ENCODE measurements around the gene ELOVL7.
"Not testable (repeated sequence)": the region's sequence is repeated elsewhere in the genome, so short reads cannot be mapped to it uniquely, and the experiment has no call there.

The ELOVL7 gene

DNA sequence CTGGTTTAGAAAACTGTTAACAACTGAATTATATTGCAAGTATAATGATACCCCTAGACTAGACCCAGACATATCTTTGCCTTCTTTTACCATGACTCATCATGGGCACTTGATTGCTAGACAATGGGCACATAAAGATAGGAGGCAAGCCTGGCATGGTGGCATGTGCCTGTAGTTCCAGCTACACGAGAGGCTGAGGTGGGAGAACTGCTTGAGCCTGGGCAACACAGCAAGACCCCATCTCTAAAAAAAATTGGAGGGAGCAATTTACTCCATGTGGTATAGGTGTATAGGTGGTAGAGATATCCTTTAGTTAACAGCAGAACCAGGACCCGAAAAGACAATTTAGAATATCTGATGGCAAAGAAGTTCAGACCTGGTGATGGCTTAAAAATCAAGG is 51.6 kb downstream of the ELOVL7 start:
- no peak for DNase-seq

DNA sequence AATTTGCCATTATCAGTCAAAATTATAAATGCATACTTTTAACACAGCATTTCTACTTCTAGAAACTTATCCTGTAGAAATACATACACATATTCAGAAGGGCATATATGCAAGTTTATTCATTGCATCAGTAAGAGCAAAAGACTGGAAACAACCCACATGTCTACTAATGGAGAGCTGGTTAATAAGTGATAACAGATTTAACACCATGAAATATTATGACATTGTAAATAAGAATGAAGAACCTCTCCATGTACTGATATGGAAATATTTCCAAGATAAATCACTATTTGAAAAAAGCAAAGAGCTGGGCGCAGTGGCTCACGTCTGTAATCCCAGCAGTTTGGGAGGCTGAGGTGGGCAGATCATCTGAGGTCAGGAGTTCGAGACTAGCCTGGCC is 54.5 kb downstream of the ELOVL7 start:
- DNase-seq: no peak

GRCh38 chr5:60788863-60789513 is 55.1 kb downstream of the ELOVL7 start:
- no peak for DNase-seq

DNA sequence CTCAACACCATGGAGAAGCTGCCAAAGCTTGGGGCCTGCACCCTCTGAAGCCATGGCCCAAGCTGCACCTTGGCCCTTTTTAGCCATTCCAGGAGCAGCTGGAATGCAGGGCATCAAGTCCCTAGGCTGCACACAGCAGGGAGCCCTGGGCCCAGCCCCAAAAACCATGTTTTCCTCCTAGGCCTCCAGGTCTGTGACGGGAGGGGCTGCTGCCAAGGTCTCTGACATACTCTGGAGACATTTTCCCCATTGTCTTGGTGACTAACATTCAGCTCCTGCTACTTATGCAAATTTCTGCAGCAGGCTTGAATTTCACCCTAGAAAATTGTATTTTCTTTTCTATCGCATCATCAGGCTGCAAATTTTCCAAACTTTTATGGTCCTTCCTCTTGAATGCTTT is 64.6 kb downstream of the ELOVL7 start:
- no peak for DNase-seq

DNA sequence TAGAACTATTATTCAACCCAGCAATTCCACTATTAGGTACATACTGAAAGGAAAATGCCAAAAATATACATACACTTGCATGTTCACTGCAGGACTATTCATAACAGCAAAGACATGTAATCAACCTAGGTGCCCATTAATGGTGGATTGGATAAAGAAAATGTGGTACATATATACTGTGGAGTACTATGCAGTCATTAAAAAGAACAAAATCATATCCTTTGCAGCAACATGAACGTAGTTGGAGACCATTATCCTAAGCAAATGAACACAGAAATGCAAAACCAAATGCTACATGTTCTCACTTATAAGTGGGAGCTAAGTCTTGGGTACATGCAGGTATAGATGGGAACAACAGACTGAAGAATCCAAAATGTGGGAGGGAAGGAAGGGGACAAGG is 67.7 kb downstream of the ELOVL7 start:
- no peak for DNase-seq

- DNase-seq: no peak
Observed at GRCh38 chr5:60765019-60765709, 78.9 kb downstream of the ELOVL7 start.

DNA sequence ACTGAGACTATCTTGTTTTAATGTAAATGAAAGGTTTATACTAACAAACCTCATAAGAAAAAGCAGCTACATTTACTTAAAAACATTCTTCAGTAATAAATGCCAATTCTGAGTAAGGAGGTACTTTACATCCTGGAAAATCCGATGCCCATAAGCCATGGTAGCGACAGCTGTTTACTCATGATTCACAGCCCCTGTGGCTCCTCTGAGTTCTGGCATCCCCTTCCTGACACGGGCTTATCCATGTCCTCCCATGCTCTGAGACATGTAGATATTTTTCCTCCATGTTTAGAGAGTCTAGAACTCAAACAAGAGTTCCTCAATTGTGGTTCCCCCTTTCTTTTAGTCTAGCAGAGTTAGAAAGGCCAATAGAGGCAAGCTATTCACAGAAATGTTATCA is 81.0 kb downstream of the ELOVL7 start:
- DNase-seq: no peak

- DNase-seq: no peak
Observed at GRCh38 chr5:60754495-60754894, 89.6 kb downstream of the ELOVL7 start.

DNA sequence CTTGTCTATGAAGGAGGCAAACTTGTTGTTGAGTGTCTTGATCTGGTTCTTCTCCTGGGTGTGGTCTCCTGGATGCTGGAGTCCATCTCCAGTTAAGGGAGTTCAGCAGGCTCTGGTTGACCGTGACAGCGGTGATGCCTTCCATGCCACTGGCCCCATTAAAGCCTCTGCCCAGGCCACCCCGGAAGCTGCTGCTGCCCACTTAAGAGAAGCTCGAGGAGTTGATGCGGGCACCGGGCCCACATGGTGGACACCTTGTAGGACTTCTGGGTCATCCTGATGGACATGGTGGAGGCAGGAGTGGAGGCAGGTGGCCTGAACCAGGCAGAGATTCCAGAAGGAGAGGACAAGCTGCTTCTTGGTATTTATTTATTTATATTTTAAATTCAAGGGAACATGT is 99.4 kb downstream of the ELOVL7 start:
- DNase-seq: no peak

DNA sequence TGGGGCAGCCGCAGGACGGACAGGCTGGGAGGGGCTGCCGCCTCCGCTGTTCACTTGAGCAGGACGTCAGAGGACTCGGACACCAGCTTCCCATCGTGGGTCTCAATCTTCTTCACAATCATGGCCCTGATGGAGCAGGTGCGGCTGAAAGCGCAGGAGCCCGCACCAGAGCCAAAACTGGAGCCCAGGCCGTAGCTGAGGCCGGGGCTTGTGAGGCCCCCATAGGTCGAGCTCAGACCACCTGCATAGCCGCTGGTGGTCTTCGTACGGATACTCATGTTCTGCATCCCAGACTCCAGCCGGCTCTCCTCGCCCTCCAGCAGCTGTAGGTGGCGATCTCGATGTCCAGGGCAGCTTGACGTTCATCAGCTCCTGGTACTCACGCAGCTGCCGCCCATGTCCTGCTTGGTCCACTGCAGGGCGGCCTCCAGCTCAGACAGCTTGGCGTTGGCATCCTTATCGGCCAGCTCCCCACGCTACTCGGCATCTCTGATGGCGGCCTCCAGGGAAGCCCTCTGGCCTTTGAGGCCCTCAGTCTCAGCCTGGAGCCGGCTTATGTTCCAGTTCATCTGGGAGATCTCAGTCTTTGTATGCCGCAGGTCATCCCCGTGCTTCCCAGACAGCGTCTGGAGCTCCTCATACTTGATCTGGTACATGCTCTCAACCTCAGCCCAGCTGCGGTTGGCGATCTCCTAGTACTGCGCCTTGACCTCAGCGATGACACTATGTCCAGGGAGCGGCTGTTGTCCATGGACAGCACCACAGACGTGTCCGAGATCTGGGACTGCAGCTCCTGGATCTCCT is 100.4 kb downstream of the ELOVL7 start:
- no peak for DNase-seq

DNA sequence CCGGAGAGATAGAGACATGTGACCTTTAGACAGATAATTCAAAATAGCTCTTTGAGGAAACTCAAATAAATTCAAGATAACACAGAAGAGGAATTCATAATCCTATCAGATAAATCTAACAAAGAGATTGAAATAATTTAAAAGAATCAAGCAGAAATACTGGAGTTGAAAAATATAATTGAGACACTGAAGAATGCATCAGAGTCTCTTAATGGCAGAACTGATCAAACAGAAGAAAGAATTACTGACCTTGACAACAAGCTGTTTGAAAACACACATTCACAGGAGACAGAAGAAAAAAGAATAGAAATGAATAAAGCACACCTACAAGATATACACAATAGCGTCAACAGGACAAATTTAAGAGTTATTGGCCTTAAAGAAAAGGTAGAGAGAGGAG is 103.7 kb downstream of the ELOVL7 start:
- no peak for DNase-seq

DNA sequence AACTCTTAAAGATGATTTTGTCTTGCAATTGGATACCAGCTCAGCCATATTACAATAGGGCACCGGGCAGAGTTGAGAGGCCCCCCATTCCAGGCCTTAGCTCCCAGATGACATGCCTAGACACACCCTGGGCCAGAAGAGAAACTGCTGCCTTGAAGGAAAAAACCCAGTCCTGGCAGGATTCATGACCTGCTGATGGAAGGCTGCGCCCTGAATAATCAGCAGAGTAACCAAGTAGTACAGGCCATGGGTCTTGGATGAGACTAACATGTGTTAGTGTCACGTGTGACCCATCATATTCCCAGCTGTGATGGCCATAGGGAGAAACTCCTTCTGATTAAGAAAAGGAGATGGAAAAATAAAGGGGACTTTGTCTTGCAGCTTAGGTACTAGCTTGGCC is 105.1 kb downstream of the ELOVL7 start:
- DNase-seq: no peak

DNA sequence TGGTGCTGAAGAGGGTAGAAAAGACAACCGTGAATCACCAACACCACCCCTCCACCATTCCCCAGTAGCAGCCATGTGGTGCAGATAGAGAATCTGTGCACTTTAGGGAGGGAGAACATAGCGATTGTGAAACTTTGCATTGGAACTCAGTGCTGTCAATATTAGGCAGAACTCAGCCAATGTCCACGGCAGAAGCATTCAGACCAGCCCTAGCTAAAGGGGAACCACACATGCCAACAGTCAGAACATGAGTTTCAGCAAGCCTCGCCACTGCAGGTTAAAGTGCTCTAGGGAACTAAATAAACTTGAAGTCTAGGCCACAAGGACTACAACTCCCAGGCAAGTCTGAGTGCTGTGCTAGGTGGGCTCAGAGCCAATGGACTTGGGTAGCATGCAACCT is 105.6 kb downstream of the ELOVL7 start:
- DNase-seq: no peak

GRCh38 chr5:60730858-60731257 is 113.2 kb downstream of the ELOVL7 start:
- DNase-seq: not testable (repeated sequence)

DNA sequence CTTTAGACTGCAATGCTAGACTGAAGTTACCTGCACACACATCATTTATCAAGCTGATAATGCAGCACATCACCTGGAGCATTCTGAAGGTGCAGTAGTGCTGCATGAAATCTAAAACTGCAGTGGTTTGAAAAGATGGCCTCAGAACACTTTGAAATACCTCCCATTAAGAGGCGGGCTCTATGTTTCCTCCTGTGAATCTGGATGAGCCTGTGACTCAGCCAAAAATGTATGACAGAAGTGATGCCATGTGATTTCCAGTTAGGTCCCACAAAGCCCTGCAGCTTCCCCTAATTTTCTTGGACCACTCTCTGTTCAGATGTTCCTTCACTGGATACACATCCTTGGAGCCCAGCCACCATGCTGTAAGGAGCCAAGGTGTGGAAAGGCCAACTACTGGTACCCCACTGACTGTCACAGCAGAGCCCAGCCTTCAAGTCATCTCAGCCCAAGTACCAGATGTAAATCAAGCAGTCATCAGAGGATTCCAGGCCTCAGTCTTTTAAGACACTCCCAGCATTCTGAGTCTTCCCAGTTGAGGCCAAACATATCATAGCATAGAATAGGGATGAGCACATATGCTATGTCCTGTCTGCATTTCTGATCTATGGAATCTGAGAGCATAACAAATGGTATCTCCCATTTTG is 116.9 kb downstream of the ELOVL7 start:
- DNase-seq: no peak

DNA sequence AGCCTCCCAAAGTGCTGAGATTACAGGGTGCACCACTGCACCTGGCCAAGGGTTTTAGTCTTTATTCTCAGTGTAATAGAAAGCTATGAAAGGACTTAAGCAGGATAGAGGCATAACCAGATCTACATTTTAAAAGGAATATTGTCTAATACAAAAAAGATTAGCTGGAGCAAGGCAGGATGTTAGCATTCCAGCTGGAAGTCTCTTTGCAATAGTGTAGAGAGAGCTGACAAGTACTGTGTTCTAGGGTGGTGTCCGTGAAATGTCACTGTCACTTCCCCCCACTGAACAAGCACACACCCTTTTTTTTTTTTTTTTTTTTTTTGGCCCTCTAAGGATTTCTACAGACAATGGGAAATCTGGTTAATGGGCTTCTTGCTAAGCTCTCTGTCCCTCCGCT is 119.9 kb downstream of the ELOVL7 start:
- no peak for DNase-seq

- DNase-seq: no peak
Observed at GRCh38 chr5:60722416-60722815, 121.7 kb downstream of the ELOVL7 start.

GRCh38 chr5:60719329-60719728 is 124.7 kb downstream of the ELOVL7 start:
- DNase-seq: no peak

DNA sequence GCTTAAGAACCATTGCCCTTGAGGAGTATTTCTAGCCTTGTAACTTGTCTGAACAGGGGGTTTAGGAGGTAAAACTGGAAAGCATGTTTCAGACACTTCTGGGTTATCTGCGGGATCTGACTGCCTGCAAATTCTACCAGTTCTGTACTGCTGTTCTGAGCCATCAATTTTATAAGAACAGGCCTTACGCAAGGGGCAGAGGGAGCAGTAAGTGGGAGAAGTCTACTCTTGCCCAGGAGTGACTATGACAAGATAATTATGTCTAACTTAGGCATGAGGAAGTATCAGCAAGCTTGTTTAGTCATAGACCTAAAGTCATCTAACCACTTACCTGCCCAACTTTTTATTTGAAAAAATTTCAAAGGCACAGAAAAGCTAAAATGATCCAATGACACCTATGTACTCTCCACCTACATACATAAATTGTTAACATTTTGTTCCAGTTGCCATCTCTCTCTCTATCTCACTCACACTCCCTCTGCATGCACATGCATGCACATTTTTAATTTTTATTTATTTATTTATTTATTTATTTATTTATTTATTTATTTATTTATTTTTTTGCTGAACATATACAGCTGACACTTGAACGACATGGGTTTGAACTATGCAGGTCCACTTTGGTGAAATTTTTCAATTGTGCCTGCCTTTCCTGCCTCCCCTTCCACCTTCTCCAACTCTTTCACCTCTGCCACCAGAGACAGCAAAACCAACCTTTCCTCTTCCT is 125.7 kb downstream of the ELOVL7 start:
- no peak for DNase-seq

- not testable (repeated sequence) for DNase-seq
Observed at GRCh38 chr5:60715201-60715928, 128.7 kb downstream of the ELOVL7 start.

DNA sequence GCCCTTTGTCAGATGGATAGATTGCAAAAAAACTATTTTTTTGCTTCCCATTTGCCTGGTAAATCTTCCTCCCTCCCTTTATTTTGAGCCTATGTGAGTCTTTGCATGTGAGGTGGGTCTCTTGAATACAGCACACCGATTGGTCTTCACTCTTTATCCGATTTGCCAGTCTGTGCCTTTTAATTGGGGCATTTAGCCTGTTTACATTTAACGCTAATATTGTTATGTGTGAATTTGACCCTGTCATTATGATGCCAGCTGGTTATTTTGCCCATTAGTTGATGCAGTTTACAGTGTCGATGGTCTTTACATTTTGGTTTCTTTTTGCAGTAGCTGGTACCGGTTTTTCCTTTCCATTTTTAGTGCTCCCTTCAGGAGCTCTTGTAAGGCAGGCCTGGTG is 131.1 kb downstream of the ELOVL7 start:
- no peak for DNase-seq

DNA sequence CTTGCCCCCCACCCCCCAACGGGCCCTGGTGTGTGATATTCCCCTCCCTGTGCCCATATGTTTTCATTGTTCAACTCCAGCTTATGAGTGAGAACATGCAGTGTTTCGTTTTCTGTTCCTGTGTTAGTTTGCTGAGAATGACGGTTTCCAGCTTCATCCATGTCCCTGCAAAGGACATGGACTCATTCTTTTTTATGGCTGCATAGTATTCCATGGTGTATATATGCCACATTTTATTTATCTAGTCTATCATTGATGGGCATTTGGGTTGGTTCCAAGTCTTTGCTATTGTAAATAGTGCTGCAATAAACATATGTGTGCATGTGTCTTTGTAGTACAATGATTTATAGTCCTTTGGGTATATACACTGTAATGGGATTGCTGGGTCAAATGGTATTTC is 132.2 kb downstream of the ELOVL7 start:
- DNase-seq: not testable (repeated sequence)

Data from NCI-H446 (cell line).